ENCODE measurements around the gene GYPC.

DNA sequence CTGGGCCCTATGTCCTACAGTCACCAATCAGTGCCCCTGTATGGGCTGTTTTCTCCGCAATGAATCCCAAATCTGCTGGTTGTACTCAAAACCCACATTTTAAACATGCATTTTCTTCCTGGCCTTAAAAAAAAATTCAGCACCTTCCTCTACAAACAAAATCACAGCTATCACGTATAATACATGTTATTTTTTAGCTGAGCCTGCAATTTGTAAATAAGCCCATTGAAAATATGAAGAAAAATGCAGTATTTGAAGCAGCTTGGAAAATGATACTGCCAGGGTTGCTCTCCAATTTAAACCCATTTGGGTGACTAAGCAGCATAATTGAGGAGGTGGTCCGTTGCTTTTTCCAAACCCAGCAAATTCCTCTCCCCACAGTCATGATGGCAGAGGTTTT, 33.0 kb upstream of the GYPC start:
- TF ChIP-seq, protein P1, sequence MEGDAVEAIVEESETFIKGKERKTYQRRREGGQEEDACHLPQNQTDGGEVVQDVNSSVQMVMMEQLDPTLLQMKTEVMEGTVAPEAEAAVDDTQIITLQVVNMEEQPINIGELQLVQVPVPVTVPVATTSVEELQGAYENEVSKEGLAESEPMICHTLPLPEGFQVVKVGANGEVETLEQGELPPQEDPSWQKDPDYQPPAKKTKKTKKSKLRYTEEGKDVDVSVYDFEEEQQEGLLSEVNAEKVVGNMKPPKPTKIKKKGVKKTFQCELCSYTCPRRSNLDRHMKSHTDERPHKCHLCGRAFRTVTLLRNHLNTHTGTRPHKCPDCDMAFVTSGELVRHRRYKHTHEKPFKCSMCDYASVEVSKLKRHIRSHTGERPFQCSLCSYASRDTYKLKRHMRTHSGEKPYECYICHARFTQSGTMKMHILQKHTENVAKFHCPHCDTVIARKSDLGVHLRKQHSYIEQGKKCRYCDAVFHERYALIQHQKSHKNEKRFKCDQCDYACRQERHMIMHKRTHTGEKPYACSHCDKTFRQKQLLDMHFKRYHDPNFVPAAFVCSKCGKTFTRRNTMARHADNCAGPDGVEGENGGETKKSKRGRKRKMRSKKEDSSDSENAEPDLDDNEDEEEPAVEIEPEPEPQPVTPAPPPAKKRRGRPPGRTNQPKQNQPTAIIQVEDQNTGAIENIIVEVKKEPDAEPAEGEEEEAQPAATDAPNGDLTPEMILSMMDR (IDR thresholded peaks at IDR 0.05), result no peak
- no peak for TF ChIP-seq POLR2A (IDR thresholded peaks at IDR 0.05)
